Inflammatory macrophage treated with lipopolysaccharide for 1 hour (primary cell): ENCODE data around the gene OR2AJ1.
A peak's percentile ranks its signal among the peaks of the same experiment; 100 is the strongest.

ENCODE experiments used
- DNase-seq, 2 donors: peaks; one replicate each; pipeline ENCODE4 v3.0.0-alpha.2; 2020 to 2022

OR2AJ1 gene

DNA sequence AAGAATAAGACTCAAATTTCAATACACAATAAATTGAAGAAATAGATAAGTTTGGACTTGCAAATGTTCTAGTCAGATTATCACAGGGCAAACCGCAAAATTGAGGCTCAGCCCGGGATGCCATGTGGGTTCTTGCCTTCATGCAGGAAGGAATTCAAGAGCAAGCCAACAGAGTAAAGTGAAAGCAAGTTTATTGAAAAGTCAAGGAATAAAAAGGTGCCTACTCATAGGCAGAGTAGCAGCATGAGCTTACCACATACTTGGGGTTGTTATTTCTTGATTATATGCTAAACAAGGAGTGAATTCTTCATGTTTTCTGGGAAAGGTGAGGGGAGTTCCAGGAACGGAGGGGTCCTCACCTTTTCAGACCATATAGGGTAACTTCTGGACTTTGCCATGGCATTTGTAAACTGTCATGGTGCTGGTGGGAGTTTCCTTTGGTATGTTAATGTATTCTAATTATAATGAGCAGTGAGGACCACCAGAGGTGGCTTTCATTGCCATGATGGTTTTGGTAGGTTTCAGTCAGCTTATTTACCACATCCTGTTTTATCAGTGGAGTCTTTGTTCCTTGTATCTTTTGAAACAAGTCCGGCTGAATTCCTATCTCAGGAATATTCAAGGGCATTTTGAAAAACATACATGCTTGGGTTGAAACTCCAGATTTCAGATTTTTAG, 38.4 kb downstream of the OR2AJ1 start:
- DNase-seq, result no peak

DNA sequence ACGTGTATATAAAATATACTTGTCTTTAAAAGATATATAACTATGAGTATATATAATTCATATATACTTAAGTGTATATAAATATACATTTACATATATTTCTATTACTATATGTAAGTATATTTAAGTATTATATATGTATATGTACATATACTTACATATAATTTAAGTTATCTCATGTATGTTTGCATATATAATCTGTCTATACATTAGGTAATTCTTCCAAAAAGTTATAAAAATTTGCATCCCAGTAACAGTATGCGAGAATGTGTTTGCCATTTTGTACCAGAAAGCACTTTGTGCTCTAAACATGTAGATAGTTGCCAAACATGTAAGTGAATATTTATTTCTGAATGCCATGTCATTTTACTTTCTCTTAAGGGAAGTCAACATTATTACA, 40.2 kb downstream of the OR2AJ1 start, which contains the start of gene OR2AK2:
OR2AK2 (plus strand) TSS at position 301 of the 400 bp plus-strand sequence. CDS start 144 bp downstream, outside the sequence.
- no peak for DNase-seq

DNA sequence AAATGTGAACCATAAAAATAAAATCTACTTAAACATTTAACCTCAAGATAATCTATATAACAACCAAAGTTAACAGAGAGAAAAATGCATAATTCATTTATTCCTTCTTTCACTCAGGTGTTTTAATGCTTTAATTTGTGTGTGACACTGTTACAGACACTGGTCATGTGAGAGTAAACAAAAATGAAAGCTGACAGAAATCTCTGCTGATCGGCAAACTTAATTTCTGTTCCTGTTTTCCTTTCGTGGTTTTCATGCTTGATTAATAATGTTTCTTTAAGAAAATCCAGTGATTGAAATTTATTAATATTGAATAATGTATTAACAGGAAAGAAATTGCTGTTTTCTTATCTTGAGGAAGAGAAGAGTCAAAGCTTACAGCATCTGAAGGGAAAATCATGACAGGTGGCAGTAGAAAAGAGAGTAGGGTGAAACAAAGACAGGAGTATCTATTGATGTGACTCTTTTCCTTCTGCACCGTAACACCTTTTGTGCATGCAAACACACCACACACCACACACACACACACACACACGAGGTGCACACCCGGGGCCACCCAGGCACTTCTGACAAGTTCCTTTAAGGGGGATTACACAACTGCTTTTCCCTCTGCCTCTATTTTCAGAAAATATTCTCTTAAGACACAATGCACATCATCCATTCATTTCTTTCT, 42.0 kb downstream of the OR2AJ1 start:
- peak; percentile 10 to 12 for DNase-seq
